ENCODE measurements around the gene EPX. TPM values are rescaled to one million over a fixed set of nuclear protein-coding genes. Genes with fewer than 3 reads are reported as not detected.

EPX gene
- total RNA-seq, 1 experiment from 2014 or later = not detected

- Histone ChIP-seq H3K27ac (ENCODE audit: low read depth, low read length) (no peak overlapping the region), H3K9me3 (ENCODE audit: control insufficient read depth in 1 of 2, insufficient read depth in 1 of 2, low read depth in 1 of 2, low read length in 2 of 2) (no peaks in the 10 kb centered on the region), H2AFZ (ENCODE audit: low read depth, low read length, poor library complexity, severe bottlenecking) (no peak overlapping the region), H3K27me3 (ENCODE audit: insufficient read depth, low read length) (peaks cover 58% of the 10 kb centered on the region), H3K4me1 (ENCODE audit: control insufficient read depth in 1 of 2, insufficient read depth in 2 of 2, low read length in 2 of 2) (no peaks in the 10 kb centered on the region), H3K4me3 (replicated peaks in 1 of 2; ENCODE audit: low read depth in 1 of 2, low read length in 2 of 2) (no peak overlapping the region), H3K79me2 (ENCODE audit: insufficient read depth, low read length) (no peaks in the 10 kb centered on the region), H4K20me1 (ENCODE audit: insufficient read depth) (no peaks in the 10 kb centered on the region), H3K36me3 (ENCODE audit: control insufficient read depth in 1 of 2, insufficient read depth in 2 of 2, low read length in 2 of 2) (no peaks in the 10 kb centered on the region), H3K4me2 (ENCODE audit: low read length) (no peak overlapping the region), H3K9me2 (ENCODE audit: insufficient read depth) (no peaks in the 10 kb centered on the region), H3K9ac (ENCODE audit: low read length) (no peak overlapping the region)
- RAD21 ChIA-PET (ENCODE audit: low non-redundant PET in 1 of 2, low total read pairs in 2 of 2, uncharacterized antibody in 2 of 2, unreplicated experiment in 2 of 2) = no interaction called here
- CTCF ChIA-PET = no interaction called here
- POLR2A ChIA-PET = no interaction called here
- BruUV-seq (replicated peaks) = no TSS peak
- ATAC-seq (no peak), DNase-seq (ENCODE audit: low read depth, low spot score) (no peak)
- intact Hi-C loops (cut with micrococcal nuclease) = no loop called here
- no peak for TF ChIP-seq POLR2AphosphoS5 (IDR thresholded peaks at IDR 0.05; ENCODE audit: low read depth, low read length)
- TF ChIP-seq CBX3 (IDR thresholded peaks at IDR 0.05; ENCODE audit: low read depth) = no peak
- TF ChIP-seq, protein P1, sequence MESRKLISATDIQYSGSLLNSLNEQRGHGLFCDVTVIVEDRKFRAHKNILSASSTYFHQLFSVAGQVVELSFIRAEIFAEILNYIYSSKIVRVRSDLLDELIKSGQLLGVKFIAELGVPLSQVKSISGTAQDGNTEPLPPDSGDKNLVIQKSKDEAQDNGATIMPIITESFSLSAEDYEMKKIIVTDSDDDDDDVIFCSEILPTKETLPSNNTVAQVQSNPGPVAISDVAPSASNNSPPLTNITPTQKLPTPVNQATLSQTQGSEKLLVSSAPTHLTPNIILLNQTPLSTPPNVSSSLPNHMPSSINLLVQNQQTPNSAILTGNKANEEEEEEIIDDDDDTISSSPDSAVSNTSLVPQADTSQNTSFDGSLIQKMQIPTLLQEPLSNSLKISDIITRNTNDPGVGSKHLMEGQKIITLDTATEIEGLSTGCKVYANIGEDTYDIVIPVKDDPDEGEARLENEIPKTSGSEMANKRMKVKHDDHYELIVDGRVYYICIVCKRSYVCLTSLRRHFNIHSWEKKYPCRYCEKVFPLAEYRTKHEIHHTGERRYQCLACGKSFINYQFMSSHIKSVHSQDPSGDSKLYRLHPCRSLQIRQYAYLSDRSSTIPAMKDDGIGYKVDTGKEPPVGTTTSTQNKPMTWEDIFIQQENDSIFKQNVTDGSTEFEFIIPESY (IDR thresholded peaks at IDR 0.05; ENCODE audit: extremely low read depth, insufficient replicate concordance, low read length) = no peak
- no peak for TF ChIP-seq MAX (IDR thresholded peaks at IDR 0.05)
- no peak for TF ChIP-seq SRF (IDR thresholded peaks at IDR 0.05; ENCODE audit: low read depth)
- TF ChIP-seq YY1 (IDR thresholded peaks at IDR 0.05; ENCODE audit: extremely low read depth, insufficient replicate concordance, low read depth, low read length) = no peak
- no peak for TF ChIP-seq RAD21 (IDR thresholded peaks at IDR 0.05; ENCODE audit: low read depth)
- TF ChIP-seq EZH2 (IDR thresholded peaks at IDR 0.05) = no peak
- TF ChIP-seq SIN3A (IDR thresholded peaks at IDR 0.05; ENCODE audit: low read depth) = no peak
- TF ChIP-seq CTCF (IDR thresholded peaks at IDR 0.05 in 2 of 3, conservative IDR thresholded peaks at IDR 0.05 in 1 of 3; ENCODE audit: borderline replicate concordance in 1 of 3, insufficient read depth in 1 of 3, low read depth in 2 of 3, low read length in 2 of 3) = no peak
- no peak for TF ChIP-seq EZH2phosphoT487 (IDR thresholded peaks at IDR 0.05; ENCODE audit: borderline replicate concordance)
- no peak for TF ChIP-seq FOSL1 (IDR thresholded peaks at IDR 0.05; ENCODE audit: low read depth)
- TF ChIP-seq, protein P2, sequence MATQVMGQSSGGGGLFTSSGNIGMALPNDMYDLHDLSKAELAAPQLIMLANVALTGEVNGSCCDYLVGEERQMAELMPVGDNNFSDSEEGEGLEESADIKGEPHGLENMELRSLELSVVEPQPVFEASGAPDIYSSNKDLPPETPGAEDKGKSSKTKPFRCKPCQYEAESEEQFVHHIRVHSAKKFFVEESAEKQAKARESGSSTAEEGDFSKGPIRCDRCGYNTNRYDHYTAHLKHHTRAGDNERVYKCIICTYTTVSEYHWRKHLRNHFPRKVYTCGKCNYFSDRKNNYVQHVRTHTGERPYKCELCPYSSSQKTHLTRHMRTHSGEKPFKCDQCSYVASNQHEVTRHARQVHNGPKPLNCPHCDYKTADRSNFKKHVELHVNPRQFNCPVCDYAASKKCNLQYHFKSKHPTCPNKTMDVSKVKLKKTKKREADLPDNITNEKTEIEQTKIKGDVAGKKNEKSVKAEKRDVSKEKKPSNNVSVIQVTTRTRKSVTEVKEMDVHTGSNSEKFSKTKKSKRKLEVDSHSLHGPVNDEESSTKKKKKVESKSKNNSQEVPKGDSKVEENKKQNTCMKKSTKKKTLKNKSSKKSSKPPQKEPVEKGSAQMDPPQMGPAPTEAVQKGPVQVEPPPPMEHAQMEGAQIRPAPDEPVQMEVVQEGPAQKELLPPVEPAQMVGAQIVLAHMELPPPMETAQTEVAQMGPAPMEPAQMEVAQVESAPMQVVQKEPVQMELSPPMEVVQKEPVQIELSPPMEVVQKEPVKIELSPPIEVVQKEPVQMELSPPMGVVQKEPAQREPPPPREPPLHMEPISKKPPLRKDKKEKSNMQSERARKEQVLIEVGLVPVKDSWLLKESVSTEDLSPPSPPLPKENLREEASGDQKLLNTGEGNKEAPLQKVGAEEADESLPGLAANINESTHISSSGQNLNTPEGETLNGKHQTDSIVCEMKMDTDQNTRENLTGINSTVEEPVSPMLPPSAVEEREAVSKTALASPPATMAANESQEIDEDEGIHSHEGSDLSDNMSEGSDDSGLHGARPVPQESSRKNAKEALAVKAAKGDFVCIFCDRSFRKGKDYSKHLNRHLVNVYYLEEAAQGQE (IDR thresholded peaks at IDR 0.05; ENCODE audit: low read depth) = no peak
- no peak for TF ChIP-seq CEBPB (IDR thresholded peaks at IDR 0.05; ENCODE audit: low read depth)
- TF ChIP-seq, protein P3, sequence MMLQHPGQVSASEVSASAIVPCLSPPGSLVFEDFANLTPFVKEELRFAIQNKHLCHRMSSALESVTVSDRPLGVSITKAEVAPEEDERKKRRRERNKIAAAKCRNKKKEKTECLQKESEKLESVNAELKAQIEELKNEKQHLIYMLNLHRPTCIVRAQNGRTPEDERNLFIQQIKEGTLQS (IDR thresholded peaks at IDR 0.05) = no peak
- TF ChIP-seq ELF1 (IDR thresholded peaks at IDR 0.05; ENCODE audit: borderline replicate concordance, low read depth) = no peak
These were observed 35.4 kb upstream of the EPX start for GRCh38 chr17:58156839-58157803.
